ENCODE data around the gene MED1. TPM values are rescaled to one million over a fixed set of nuclear protein-coding genes. Genes with fewer than 3 reads are reported as not detected.

Gene MED1
- polyA plus RNA-seq, 1 donor, result 58.7 TPM

DNA sequence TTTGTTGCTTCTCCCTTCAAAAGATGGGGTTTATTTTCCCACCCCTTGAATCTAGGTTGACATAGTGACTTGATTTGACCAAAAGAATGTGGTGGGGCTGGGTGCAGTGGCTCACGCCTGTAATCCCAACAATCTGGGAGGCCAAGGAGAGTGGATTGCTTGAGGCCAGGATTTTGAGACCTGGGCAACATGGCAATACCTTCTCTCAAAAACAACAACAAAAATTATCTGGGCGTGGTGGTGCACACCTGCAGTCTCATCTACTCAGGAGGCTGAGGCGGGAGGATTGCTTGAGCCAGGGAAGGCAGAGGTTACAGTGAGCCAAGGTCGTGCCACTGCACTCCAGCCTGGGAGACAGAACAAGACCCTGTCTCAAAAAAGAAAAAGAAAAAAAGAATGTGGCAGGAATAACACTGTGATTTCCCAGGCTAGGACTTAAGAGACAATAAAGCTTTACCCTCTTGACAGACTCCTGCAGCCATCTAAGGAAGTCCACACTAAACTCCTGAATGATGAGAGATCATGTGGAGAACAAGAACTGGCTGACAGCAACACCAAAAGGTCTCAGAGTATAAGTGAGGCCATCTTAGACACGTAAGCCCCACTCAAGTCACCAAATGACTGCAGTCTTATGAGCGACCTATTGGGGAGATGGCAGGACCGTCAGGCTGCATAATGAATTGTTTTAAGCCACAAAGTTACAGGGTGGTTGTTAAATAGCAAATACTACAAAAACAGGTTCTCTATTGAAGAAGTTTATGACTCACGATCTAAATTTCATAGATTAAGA lies 86.6 kb downstream of the MED1 start:
- no peak for DNase-seq

GRCh38 chr17:39361064-39361463 lies 90.0 kb downstream of the MED1 start:
- no peak for DNase-seq

DNA sequence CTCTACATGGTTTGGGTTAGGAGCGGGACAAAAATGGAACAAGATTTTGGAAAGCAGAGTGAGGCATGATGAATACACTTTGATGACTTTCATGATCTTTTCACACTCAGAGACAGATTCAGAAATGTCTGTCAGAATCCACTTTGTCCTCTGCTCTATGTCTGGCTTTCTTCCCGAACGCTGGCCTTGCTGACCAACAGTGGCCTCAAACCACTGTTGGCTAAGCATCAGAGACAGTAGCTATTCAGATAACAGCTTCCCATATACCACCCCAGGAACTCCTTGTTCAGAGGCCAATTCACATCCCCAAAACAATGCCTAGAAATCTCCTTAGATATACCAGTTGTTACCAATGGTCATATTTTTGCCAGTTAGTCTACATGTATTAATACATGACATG lies 90.5 kb downstream of the MED1 start:
- no peak for DNase-seq

- DNase-seq, result no peak
These were observed 91.1 kb downstream of the MED1 start for GRCh38 chr17:39359994-39360393.

- no peak for DNase-seq
These were observed 93.1 kb downstream of the MED1 start for GRCh38 chr17:39357986-39358385.

GRCh38 chr17:39357488-39357887 lies 93.6 kb downstream of the MED1 start:
- no peak for DNase-seq

Other genes with a start within 250 kb of the MED1 start
- 3.5 TPM for gene STAC2, start 225.3 kb downstream of the MED1 start, polyA plus RNA-seq (ENCODE audit: insufficient read length)
- 16.8 TPM for gene FBXL20, start 49.6 kb downstream of the MED1 start, polyA plus RNA-seq (ENCODE audit: insufficient read length)
- 77.4 TPM for gene CDK12, start 10.2 kb upstream of the MED1 start, polyA plus RNA-seq (ENCODE audit: insufficient read length)
- gene NEUROD2, start 156.7 kb upstream of the MED1 start, polyA plus RNA-seq (ENCODE audit: insufficient read length), result 0.08 TPM
- 15.2 TPM for gene PPP1R1B, start 175.7 kb upstream of the MED1 start, polyA plus RNA-seq (ENCODE audit: insufficient read length)
- 52.3 TPM for gene STARD3, start 185.9 kb upstream of the MED1 start, polyA plus RNA-seq (ENCODE audit: insufficient read length)
- 1.5 TPM for gene TCAP, start 214.1 kb upstream of the MED1 start, polyA plus RNA-seq (ENCODE audit: insufficient read length)
- gene PNMT, start 217.2 kb upstream of the MED1 start, polyA plus RNA-seq (ENCODE audit: insufficient read length), result 1.7 TPM
- 38.1 TPM for gene PGAP3, start 236.8 kb upstream of the MED1 start, polyA plus RNA-seq (ENCODE audit: insufficient read length)
- 173 TPM for gene ERBB2, start 248.8 kb upstream of the MED1 start, polyA plus RNA-seq (ENCODE audit: insufficient read length)